RWPE1 (cell line): ENCODE data around the gene NPAS2.

ENCODE experiments used
- CTCF ChIA-PET: fragments of 350-600 bp; sonication (Branson Sonifier 250); formaldehyde crosslinking; extraction: SDS; loops from one replicate; lab custom pipeline; 2021; lab: Yijun Ruan, JAX
- POLR2A ChIA-PET: fragments of 400-600 bp; formaldehyde crosslinking; extraction: SDS; loops from one replicate; lab custom pipeline; 2020; ENCODE audit warnings: antibody characterized with exemption; ENCODE audit not compliant: low non-redundant PET; lab: Yijun Ruan, JAX
- DNase-seq: peaks from one replicate; pipeline ENCODE4 v3.0.0; 2012; ENCODE audit warnings: low spot score
- H3K27ac ChIP-seq: fragments of 450-650 bp; 2 replicates; pipeline ENCODE4 v1.5.1; 2017
- TF ChIP-seq, protein P1 (sequence below): fragments of 450-650 bp; conservative IDR thresholded peaks from 2 replicates; pipeline ENCODE4 v1.5.1; 2017; ENCODE audit warnings: low read depth, mild to moderate bottlenecking

NPAS2 gene

DNA sequence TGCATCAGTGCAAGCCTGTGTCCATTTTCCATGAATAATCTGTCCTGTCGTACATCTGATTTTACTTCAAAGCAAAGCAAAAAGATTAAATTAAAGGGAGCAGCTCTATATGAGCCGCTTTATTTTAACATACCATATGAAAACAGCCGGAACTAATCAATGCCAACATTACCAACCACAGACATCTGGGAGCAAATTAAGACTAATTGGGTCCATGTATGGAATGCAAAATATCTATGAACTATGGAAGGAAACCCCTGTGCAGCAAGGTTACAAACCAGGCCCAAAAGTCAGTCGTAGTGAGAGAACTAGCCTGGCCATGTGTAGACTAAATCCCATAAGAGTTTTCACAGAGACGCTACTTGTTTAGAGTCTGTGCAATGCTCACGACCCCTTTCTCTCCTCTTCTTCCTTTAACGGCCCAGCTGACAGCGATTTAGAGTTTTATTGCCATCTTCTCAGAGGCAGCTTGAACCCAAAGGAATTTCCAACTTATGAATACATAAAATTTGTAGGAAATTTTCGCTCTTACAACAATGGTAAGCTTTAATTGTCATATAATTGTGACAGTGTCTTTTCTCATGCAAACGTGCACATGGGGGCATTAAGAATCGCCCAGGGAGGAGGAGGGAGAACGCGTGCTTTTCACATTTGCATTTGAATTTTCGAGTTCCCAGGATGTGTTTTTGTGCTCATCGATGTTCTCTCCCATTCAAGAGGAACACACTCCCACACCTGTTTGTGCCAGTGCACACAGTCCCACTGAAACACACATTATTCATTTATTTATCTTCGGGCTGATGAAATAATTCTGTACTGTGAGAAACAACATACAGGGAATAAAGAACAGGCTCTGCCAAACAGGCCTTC lies 129.2 kb downstream of the NPAS2 start:
- no peak for DNase-seq
- CTCF ChIA-PET = interaction anchor here (0.6 kb wide), 1 partner anchor 129 kb away, joined by 4 read pairs; no protein-coding TSS in a partner anchor
- TF ChIP-seq, protein P1, sequence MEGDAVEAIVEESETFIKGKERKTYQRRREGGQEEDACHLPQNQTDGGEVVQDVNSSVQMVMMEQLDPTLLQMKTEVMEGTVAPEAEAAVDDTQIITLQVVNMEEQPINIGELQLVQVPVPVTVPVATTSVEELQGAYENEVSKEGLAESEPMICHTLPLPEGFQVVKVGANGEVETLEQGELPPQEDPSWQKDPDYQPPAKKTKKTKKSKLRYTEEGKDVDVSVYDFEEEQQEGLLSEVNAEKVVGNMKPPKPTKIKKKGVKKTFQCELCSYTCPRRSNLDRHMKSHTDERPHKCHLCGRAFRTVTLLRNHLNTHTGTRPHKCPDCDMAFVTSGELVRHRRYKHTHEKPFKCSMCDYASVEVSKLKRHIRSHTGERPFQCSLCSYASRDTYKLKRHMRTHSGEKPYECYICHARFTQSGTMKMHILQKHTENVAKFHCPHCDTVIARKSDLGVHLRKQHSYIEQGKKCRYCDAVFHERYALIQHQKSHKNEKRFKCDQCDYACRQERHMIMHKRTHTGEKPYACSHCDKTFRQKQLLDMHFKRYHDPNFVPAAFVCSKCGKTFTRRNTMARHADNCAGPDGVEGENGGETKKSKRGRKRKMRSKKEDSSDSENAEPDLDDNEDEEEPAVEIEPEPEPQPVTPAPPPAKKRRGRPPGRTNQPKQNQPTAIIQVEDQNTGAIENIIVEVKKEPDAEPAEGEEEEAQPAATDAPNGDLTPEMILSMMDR = no peak
- H3K27ac ChIP-seq = no peak overlapping the region
- POLR2A ChIA-PET = no interaction called here

DNA sequence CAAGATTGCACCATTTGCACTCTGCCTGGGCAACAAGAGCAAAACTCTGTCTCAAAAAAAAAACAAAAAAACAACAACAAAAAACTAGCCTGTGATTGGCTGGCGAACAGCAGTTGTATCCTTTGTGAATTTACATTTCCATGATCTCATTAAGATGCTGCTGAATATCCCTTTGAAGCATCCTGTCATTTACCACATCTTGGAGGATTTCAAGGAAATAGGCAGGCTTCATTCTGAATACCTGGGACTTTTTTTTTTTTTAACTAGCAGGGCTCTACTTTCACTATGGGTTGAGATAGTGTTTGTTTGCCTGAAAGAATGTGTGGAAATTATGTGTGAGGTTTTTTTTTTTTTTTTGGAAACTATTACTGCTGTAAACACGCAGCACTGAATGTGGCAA lies 132.6 kb downstream of the NPAS2 start:
- TF ChIP-seq, protein P1 = no peak
- H3K27ac ChIP-seq = no peak overlapping the region
- ChIA-PET CTCF (no interaction called here), POLR2A (no interaction called here)
- no peak for DNase-seq

DNA sequence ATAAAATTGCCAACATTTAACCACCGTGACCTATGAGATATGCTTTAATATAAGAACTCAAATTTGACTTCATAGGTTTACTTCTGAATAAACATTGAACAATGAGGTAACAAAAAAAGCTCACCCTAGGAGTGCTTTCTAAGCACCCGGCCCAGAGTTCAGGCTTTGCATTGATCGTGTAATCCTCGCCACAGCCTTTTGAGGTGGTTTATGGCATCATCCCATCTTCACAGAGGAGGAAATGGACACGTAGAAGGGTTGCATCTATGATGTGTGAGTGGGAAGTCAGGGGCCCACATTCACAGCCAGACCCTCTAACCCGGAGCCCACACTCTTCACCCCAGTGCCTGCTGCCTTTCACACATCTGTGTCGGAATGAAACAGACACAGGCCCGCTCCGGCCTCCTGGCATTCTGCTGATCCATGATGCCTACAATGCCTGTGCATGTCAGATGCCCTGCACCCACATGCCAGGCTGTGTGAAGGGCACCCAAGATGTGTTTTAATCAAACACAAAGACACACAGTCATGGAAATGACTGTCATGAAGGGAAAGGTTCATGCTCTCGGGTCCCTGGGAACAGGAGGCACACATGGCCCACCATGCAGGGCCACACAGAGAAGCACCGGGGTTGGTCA lies 133.6 kb downstream of the NPAS2 start:
- TF ChIP-seq, protein P1 = no peak
- POLR2A ChIA-PET = no interaction called here
- DNase-seq = no peak
- no peak overlapping the region for H3K27ac ChIP-seq
- CTCF ChIA-PET = no interaction called here

DNA sequence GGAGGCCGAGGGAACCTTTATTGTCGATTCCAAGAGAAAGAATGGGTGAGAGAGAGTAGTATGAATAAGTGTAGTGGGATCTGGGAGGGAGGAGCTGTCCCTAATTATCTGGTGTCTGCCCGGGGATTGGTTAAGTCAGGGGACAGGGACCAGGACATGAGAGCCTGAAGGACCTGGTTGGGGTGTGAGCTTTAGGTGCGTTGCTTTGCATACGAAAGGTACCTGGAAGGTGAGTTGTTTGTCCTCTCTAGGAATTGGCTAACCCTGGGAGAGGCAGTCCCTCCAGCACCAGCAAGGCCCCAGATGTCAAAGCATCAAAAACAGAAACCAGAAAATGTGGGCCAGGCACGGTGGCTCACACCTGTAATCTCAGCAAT lies 134.1 kb downstream of the NPAS2 start:
- ChIA-PET CTCF (no interaction called here), POLR2A (no interaction called here)
- no peak overlapping the region for H3K27ac ChIP-seq
- TF ChIP-seq, protein P1 = no peak
- no peak for DNase-seq

DNA sequence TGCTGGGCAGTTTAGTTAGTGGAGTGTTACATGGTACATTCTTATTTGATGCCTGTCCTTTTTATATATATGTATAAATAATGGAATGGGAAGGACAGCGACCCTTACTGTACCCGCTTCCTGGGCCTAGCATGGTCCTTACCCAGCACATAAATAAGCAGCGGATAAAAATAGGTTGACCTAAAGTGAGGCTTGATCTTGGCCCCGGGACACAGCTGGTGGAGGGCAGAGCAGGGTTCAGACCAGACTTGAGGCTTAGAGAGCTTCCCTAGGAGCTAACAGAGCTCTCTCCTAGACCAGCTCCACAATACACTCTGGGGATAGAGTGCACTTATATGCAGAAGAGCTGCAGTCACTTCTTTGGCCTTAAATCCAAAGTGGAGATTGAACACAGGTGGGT lies 135.3 kb downstream of the NPAS2 start:
- ChIA-PET CTCF (no interaction called here), POLR2A (no interaction called here)
- H3K27ac ChIP-seq = no peak overlapping the region
- no peak for DNase-seq
- TF ChIP-seq, protein P1 = no peak

DNA sequence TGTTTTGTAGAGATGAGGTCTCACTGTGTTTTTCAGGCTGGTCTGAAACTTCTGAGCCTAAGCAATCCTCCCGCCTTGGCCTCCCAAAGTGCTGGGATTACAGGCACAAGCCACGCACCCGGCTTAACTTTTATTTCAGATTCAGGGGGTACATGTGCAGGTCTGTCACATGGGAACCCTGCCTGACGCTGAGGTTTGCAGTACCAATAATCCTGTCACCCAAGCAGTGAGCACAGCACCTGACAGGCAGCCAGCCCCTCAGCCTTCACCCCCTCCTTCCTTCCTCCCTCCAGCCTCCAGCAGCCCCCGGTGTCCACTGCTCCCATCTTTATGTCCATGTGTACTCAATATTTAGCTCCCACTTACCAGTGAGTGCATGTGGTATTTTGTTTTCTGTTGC lies 136.1 kb downstream of the NPAS2 start:
- CTCF ChIA-PET = no interaction called here
- TF ChIP-seq, protein P1 = no peak

More for the DNA sequence above, 136.1 kb downstream of the NPAS2 start:
- no peak overlapping the region for H3K27ac ChIP-seq
- POLR2A ChIA-PET = no interaction called here
- DNase-seq = no peak
